T-helper 22 cell (primary cell): ENCODE results near the gene VWDE.

Experiments
- DNase-seq: peaks from one replicate; pipeline ENCODE4 v3.0.0-alpha.2; 2020; ENCODE audit warnings: low read depth

The VWDE gene

DNA sequence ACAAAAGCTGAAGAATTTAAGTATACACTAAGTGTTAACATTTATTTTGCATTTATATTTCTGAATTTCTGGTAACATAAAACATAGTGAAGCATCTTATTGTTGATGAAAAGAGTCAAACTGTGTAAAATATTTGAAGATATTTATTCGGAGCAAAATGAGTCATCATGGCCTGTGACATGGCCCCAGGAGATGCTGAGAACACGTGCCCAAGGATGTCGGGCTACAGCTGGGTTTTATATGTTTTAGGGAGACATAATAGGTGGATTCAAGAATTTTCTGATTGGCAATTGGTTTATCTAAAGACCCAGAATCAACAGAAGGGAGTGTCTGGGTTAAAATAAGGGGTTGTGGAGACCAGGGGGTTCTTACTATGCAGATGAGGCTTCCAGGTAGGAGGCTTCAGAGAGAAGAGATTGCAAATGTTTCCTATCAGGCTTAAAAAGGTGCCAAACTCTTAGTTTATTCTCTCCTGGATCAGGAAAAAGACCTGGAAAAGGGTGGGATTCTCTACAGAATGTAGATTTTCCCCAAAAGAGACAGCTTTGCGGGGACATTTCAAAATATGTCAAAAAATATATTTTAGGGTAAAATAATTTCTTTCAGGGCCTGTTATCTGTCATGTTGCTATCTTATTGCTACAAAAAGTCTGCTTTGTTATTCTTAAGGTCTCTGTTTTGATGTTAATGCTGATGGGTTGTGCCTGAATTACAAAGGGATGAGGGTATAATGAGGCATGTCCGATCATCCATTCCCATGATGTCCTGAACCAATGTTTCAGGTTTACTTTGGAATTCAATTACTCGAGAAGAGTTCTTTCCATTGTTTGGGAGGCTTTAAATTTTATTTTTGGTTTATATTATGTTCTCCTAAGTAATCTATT, 74.5 kb downstream of the VWDE start:
- DNase-seq = no peak

DNA sequence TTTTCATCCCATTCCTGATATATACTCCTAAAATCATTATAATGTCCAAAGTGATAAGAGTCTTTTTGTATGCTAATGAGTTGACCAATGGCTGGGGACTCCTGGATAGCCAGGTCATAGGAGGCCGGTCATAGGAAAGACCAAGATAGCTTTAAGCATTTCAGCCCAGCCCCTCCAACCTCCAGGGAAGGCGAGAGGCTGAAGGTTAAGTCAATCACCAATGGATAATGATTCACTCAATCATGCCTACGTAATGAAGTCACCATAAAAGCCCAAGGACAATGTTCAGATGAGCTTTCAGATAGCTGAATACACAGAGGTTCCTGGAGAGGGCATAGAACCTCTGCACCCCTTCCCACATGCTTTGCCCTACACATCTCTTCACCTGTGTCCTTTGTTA, 75.7 kb downstream of the VWDE start:
- no peak for DNase-seq

DNA sequence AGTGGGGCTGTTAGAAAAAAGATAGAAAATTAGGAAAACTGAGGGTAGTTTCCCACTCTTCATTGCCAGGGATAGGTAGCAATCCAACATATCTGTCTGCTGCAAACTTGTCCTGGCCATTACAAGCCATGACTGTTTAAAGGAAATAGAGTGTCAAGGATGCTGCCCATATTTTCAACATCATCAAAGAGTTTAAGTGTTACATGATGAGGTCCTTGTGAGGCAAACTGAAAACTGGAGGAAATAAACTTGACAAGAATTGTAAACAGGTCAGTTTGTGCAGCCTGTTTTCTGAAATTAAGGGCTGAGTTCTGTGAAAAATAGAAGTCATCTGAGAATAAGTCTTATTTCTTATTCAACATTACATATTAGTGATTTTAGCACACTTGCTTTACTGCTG, 78.0 kb downstream of the VWDE start:
- DNase-seq = no peak

DNA sequence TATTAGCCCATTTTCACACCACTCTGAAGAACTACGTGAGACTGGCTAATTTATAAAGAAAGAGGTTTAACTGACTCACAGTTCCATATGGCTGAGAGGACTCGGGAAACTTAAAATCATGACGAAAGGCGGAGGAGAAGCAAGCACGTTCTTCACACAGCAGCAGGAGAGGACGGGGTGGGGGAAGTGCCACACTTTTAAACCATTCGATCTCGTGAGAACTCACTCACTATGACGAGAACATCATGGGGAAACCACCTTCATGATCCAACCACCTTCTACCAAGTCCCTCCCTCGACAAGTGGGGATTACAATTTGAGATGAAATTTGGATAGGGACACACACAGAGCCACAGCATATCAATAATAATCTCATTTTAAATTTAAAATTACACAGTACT, 80.2 kb downstream of the VWDE start:
- DNase-seq = no peak

DNA sequence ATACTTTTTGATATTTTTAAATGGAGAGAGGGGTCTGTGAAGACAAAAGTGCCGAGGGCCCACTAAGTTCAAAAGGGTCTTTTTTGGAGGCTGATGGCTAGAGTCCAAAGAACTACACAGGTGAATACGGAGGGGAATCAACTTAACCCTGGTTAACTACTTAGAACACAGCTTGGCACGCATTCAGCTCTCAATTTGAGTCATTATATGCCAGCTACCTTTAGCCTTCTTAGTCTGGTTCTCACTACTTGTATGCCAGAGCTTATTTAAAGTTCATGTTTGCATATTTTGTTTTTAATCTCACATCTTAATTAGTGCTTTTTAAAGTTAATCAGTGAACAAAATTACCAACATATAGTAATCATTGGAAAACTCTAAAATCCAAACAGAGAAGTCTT, 80.8 kb downstream of the VWDE start:
- DNase-seq = no peak

DNA sequence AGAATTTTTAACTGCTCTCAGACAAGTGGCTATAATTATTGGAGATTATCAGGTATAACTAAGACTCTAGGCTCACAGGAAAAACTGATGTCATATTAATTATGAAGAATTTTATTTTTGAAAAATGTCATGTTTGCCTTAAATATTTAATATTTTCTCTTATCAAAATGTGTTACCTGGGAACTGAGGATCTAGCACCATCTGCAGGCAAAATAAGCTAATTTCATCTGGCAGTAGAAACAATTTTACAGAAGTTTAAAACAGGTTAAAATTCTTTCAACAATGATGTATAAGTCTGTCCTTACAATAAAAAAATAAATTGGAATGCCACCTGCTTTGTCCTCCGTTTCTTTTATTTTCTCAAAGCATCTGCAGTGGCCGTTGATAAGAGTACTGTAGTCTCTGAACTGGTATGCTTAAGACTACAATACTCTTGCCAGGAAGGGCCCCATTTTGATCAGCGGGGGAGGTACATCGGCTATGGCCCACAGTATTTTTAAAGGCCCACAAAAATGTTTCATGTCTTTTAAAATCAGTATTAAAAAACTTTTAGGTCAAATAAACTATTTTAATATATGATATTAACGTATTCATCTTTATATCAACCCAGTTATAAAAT, 81.3 kb downstream of the VWDE start:
- DNase-seq = no peak

DNA sequence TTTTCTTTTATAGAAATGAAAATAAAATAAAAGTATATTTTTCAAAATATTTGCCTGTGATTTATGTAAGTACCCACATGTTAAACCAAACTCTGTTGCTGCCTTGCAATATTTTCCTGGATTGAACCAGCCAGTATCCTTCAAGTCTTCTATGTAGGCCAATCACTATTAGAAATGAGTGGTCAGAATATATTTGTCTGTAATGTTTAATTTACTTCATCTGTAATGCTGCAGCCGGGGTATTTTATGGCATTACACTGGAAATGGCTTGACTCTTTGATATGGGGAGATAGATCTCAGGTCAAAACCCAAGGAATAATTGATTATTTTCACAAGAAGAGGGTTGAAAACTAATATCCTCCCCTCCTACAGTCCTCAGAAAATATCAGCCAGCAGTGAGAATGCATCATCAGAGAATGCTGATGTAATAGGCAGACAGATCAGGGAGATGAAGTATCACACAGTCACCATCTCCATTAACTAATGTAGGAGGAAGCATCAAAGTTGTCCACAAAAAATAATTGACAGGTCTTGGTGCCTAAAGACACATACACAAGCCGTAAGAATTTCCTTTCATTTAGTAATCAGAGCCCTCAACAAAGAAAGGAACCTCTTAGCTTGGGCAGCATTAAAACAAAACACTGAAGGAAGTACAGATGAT, 82.5 kb downstream of the VWDE start:
- DNase-seq = no peak

DNA sequence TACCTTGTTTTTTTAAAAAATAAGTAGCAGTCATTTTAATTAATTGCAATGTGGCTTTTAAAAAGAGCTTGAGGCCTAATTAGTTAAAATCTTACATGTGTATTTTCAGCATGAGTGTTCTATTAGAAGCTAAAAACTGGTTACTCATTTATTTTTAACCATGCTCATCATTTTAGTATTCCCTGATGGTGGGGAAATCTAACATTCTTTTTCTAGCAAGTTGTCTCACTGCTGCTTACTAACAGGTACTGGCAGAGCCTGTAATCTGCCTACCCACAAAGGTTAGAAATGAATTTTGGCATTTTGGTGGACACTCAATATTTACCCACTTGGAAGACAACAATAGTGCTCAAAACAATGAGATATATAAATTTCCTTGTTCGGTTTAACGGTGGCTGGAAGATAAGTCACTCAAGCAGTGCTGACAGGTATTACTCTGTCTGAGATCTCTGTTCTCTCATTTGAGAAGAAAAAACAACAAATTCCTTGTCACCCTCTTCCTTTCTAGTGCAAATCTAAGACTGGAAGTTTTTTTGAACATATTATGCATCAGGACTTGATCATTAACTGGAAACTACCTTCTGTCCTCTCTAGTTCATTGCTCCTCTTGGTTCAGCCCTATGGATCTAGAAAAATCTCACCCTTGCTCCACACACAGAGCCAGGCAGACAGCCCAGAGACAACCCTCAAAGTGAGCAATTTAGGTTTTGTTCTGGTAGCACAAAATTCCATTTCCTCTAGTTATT, 83.3 kb downstream of the VWDE start:
- DNase-seq = no peak

DNA sequence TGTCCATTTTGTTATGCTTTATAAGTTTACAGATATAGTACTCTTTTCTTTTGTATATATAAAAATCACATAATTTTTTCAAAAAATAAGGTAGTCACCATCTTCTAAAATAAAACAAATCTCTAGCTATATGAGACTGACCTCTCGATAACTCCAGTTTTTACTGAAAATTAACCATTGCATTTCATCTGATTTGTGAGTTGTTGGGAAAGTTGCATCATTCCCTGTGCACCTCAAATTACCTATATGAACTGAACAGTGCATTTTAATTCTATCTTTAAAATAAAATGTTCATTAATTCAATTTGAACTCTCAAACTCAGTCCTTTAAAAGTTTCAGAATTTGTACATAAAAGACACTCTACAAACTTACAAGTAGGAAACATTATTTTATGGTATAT, 86.0 kb downstream of the VWDE start:
- DNase-seq = no peak

DNA sequence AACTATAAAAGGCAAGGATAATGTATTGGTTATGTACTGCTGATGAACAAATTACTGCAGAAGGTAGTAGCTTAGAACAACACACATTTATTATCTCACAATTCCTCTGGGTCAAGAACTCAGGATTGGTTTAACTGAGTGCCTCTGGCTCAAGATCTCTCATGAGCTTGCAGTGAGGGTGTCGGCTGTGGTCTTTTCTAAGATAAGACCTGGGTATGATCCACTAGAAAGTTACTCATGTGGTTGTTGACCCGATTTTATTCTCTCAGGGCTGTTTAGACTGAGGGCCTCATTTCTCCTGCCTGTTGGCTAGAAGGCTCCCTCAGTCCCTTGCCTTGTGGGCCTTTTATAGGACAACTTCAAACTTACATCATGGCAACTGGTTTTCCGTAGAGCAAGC, 86.7 kb downstream of the VWDE start:
- no peak for DNase-seq

DNA sequence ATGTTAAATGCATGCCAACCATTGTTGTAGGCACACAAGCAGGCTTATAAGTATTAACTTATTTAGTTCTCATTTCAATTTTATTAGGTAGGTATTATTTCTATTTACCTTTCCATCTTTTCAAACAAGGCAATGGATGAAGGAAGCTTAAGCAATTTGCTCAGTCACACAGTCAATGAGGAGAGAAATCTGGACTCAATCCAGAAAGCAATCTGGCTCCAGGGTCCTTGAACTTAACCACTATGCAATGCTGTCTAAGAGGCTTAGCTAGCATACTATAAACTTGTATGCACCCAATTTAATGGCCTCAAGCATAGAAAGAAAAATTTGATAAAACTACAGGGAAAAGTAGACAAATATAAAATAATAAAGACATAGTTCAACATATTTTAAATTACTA, 88.6 kb downstream of the VWDE start:
- DNase-seq = no peak

DNA sequence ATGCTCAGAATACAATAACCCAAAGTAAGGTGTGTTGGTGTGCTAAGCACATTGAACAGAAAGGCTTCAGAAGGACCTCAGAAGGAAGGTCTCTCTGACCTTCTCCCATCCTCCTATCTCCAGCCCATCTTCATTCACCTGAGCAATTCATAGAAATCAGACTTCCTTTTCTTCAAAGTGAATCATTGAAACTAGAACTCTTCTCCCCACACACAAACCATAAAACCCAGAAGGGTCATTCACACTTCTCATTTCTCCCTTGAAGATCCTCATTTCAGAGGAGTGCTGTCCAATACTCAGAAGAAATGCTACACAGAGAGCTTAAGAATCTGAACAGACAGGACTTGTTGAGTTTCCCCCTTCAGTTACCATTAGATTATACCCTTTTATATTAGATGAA, 89.5 kb downstream of the VWDE start:
- DNase-seq = no peak

DNA sequence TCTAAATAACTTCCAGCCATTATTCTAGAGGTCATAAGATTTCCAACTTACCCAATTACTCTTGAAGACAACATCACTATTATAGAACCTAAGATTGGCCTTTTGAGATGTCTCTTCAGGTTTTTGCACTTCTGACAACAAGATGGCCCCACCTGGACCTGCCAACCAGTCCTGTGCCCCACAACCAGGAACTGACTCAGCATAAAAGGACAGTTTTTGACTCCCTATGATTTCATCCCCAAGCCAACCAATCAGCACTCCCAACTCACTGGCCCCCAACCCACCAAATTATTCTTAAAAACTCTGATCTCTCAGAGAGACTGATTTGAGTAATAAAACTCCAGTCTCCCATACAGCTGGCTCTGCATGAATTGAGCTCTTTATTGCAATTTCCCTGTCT, 98.2 kb downstream of the VWDE start:
- DNase-seq = no peak

DNA sequence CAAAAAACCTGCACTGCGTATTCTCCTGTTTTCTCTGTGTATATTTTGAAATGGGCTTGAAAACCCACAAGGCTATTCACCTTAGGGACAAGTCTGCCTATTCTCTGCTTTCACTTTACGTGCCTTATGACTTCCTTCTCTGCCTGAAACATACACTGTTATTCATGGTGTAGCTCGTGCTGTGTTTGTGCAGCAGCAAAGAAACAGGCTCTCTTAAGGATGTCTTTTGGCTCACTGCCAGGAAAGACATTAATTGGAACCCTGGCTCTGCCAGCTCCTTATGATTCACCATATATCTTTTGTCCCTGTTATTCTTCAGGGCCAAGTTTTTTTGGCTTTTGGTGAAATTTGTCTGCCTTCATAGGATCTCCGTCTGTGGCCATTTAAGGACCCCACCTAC, 100.2 kb downstream of the VWDE start:
- DNase-seq = no peak

DNA sequence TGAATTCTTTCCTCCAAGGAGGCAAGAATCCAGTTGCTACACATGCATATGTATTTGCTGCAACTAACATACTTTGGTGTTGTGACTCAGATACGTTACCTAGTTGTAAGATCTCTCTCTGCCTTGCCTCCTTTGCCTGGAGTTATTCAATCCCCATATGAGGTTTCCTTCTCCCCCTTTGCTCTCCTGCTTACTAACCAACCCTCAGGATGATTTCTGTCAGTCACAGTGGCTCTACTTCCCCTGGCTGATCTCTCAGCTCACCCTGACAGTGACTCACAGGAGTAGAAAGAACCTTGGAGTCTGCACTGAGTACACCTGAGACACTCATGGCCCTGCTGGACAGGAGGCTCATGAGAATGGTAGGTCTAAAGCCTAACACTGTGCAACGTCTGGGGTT, 100.6 kb downstream of the VWDE start:
- DNase-seq = no peak

DNA sequence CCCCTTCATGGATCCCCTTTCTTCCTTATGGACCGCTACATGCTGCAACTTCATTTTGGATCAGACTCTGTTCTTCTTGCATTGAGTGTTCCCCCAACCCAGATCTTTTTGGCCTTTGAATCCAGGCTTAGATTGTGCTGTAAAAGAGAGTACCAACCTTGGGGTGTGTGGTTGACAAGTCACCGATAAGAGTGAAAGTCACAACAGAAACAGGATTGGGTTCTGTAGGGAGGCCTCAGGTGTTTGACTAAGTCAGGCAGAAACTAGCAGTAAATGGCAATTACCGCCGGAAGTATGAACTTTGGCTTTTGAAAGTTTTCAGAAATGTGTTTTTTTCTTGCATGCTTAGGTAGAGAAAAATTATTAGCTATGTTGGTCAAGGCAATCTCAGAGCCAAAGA, 103.2 kb downstream of the VWDE start:
- no peak for DNase-seq

DNA sequence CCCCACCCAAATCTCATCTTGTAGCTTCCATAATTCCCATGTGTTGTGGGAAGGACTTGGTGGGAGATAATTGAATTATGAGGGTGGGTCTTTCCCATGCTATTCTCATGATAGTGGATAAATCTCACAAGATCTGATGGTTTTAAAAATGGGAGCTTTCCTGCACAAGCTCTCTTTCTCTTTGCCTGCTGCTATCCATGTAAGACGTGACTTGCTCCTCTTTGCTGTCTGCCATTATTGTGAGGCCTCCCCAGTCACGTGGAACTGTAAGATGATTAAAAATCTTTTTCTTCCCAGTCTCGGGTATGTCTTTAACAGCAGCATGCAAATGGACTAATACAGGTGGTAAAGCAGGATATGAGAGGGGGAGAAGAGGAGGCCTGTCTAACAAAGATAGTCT, 104.3 kb downstream of the VWDE start:
- DNase-seq = no peak

DNA sequence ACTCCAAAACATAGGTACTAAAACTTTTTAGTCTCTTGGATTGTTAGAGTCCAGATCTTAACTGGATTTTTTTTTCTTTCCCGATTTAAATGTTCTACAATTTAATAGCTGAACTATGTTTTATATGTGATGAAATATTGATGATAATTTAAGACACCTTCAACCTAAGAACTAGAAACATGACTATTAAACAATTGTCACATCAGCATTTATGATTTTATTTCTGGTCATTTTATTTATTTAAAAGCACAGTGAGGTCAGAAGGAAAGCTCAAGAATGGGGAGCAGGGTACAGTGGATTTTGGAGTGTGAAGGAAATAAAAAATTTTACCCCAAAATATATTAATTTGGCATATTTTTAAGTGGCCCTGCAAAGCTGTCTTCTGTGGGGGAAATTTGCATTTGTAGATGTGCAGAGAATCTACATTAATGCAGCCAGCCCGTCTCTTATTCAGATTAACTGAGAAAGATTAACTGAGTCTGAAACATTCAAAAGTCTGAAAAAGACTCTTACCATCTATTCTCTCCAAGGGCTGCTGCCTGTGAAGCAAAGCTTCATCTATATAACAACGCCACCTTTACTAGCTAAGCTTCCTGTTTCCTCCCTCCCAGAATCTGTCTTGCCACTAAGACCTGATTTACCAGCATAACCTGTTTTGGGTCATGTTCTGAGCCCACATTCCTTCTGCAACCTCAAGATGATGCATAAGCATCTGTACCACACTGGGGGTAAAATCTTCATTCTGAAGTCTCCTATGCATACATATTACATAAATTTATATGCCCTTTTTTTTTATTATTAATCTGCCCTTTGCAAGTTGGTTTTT, 106.2 kb downstream of the VWDE start:
- DNase-seq = no peak

DNA sequence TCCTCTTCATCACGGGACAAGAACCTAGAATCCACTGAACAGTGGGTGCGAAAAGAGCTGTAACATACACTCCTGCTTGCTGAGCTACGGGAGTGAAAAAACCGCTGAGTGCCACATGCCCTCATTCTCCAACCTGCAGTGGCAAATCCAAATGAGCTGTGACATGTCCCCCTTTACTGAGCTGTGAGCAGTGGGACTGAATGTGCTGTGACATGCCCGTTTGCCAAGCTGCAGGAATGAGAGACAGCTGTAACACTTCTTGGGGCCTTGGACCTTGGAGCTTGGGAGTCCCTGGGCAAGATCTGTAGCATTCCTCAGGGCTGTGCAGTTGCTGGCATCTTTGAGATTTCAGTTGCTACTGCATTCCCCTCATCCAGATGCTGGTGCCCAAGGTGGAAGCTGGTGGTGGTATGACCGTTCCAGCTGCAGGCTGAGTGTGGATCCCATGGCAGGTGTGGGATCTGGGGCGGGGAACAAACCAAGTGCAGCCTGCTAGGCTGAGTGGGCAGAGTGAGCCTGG, 107.6 kb downstream of the VWDE start:
- DNase-seq = no peak

DNA sequence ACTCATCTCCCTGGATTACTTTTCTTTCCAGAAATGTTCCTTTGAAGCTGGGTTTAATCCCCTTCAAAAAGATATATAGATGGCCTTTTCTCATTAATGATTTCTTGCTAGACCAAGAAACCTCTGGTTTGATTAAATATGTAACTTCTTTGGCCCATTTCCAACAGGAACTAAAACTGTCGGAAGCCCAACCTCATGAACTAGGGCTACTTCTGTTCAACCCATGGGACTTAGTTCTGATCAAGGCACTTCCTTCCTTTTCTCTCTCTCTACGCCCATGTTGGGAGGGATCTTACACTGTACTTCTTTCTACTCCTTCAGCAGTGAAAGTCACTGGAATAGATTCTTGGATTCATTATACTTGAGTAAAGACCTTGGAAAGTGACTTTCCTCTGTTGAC, 109.0 kb downstream of the VWDE start:
- no peak for DNase-seq

DNA sequence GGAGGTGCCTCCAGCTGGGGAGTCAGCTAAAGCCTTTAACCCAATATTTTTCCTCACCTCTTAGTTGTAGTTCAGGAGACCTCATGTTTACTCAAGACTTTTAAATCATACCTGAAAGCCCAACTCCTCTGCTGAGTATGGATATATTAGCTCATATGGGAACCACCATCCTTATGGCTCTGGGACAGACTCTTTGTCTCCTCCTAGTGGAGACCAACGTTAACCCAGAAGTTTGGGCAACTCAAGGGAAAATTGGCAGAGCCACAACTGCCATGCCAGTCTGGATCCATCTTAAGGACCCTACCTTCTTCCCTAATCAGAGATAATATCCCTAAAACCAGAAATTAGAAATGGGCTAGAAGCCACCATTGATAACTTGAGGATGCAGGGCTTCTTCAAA, 111.8 kb downstream of the VWDE start:
- no peak for DNase-seq

DNA sequence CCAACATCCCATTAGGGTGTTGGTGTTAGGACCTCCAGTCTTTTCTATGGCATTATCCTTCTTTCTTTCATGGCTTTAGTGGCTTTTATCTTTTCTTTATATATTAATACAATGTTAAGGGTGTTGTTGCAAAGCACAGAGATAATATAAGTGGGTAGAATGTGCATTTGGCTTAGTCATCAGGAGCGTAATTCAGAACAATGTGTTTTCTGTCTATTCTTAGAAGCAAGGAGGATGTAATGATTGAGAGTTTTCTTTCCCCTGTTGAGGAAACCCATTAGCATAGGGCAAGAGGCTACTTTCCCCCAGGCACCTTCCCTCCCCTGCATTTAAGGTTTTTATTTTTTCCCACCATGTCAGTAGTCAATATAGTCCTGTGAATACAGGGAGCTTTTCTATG, 112.9 kb downstream of the VWDE start:
- no peak for DNase-seq
